Astrocyte (in vitro differentiated cells and primary cell): ENCODE measurements around the gene TSTD2. TPM values are rescaled to one million over a fixed set of nuclear protein-coding genes. Genes with fewer than 3 reads are reported as not detected.

Experiments used
- DNase-seq: peaks from one replicate; pipeline ENCODE4 v3.0.0-alpha.2; 2010; ENCODE audit warnings: low read depth
- FAIRE-seq: peaks from 2 replicates; lab custom pipeline; 2011; peaks lifted over from hg19 to GRCh38; lab: Jason Lieb, UNC
- H2AFZ ChIP-seq: 2 replicates; pipeline ENCODE4 v1.6.0; 2012; ENCODE audit warnings: low read depth, low read length, inconsistent platforms
- H3K27ac ChIP-seq: 2 replicates; pipeline ENCODE4 v1.5.1; 2011; ENCODE audit warnings: low read depth, low read length, inconsistent platforms
- H3K27me3 ChIP-seq: 2 replicates; pipeline ENCODE4 v1.6.0; 2011; ENCODE audit warnings: low read length, inconsistent platforms; ENCODE audit not compliant: insufficient read depth
- H3K36me3 ChIP-seq: 2 replicates; pipeline ENCODE4 v1.5.1; 2011; ENCODE audit warnings: low read length, inconsistent platforms; ENCODE audit not compliant: insufficient read depth
- H3K4me1 ChIP-seq: 2 replicates; pipeline ENCODE4 v1.5.1; 2011; ENCODE audit warnings: low read length, inconsistent platforms; ENCODE audit not compliant: insufficient read depth
- H3K4me2 ChIP-seq: 2 replicates; pipeline ENCODE4 v1.6.0; 2012; ENCODE audit warnings: low read length, inconsistent platforms
- H3K4me3 ChIP-seq: 2 replicates; pipeline ENCODE4 v1.5.1; 2011; ENCODE audit warnings: low read depth, mild to moderate bottlenecking, low read length, inconsistent platforms; ENCODE audit not compliant: insufficient read depth
- H3K79me2 ChIP-seq: 2 replicates; pipeline ENCODE4 v1.6.0; 2012; ENCODE audit warnings: mild to moderate bottlenecking, low read length, inconsistent platforms; ENCODE audit not compliant: insufficient read depth
- H3K9ac ChIP-seq: 2 replicates; pipeline ENCODE4 v1.6.0; 2012; ENCODE audit warnings: mild to moderate bottlenecking, low read length, inconsistent platforms
- H3K9me3 ChIP-seq: 2 replicates; pipeline ENCODE4 v1.5.1; 2012; ENCODE audit warnings: low read depth, mild to moderate bottlenecking, low read length, inconsistent platforms; ENCODE audit not compliant: insufficient read depth
- H4K20me1 ChIP-seq: 2 replicates; pipeline ENCODE4 v1.6.0; 2012; ENCODE audit warnings: low read length, inconsistent platforms; ENCODE audit not compliant: insufficient read depth
- H3K27ac Mint-ChIP-seq: one replicate; pipeline ENCODE4 v1.8.0; 2021; ENCODE audit warnings: mild to moderate bottlenecking, mixed read lengths; ENCODE audit not compliant: unreplicated experiment
- H3K27me3 Mint-ChIP-seq: one replicate; pipeline ENCODE4 v1.8.0; 2021; ENCODE audit warnings: low read depth, mixed read lengths; ENCODE audit not compliant: unreplicated experiment
- H3K36me3 Mint-ChIP-seq: one replicate; pipeline ENCODE4 v1.8.0; 2021; ENCODE audit warnings: low read depth, mixed read lengths; ENCODE audit not compliant: unreplicated experiment
- H3K4me1 Mint-ChIP-seq: one replicate; pipeline ENCODE4 v1.8.0; 2021; ENCODE audit warnings: low read depth, mixed read lengths; ENCODE audit not compliant: unreplicated experiment
- H3K4me3 Mint-ChIP-seq: one replicate; pipeline ENCODE4 v1.8.0; 2021; ENCODE audit warnings: mild to moderate bottlenecking, moderate library complexity, mixed read lengths; ENCODE audit not compliant: unreplicated experiment
- H3K9me3 Mint-ChIP-seq: one replicate; pipeline ENCODE4 v1.8.0; 2021; ENCODE audit warnings: mild to moderate bottlenecking, mixed read lengths; ENCODE audit not compliant: unreplicated experiment
- EZH2 ChIP-seq: IDR thresholded peaks from 2 replicates; pipeline ENCODE4 v1.6.1; 2012; ENCODE audit warnings: mild to moderate bottlenecking, low read length, inconsistent platforms; ENCODE audit not compliant: insufficient read depth
- total RNA-seq: library from RNA; stranded (reverse); gene quantifications from 2 replicates; pipeline ENCODE4 v1.2.1, GENCODE V29; 2021
- TF ChIP-seq, protein P1 (sequence below): IDR thresholded peaks from 2 replicates; pipeline ENCODE4 v1.5.1; 2011; ENCODE audit warnings: low read depth, mild to moderate bottlenecking, inconsistent platforms, low read length, moderate library complexity; ENCODE audit not compliant: insufficient read depth

The TSTD2 gene
- total RNA-seq, 1 donor from 2014 or later: 19.4 TPM

DNA sequence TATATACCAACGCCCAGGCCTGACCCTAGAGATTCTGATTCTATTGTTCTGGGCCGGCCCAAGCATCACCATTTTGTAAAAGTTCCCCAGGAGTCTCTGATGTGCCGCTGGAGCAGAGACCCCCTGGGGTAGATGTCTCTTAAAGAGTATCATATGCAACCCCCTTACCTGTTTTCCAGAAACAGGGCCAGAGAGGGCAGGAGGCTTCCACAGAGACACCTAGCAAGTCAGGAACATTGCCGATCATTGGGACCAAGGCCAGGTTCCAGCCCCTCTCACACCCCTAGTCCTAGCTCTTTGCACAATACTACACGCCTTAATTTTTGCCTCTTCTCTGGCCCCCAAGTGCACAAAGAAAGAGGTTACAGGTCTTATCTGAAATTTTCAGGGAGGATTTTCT, 67.9 kb downstream of the TSTD2 start:
- TF ChIP-seq, protein P1, sequence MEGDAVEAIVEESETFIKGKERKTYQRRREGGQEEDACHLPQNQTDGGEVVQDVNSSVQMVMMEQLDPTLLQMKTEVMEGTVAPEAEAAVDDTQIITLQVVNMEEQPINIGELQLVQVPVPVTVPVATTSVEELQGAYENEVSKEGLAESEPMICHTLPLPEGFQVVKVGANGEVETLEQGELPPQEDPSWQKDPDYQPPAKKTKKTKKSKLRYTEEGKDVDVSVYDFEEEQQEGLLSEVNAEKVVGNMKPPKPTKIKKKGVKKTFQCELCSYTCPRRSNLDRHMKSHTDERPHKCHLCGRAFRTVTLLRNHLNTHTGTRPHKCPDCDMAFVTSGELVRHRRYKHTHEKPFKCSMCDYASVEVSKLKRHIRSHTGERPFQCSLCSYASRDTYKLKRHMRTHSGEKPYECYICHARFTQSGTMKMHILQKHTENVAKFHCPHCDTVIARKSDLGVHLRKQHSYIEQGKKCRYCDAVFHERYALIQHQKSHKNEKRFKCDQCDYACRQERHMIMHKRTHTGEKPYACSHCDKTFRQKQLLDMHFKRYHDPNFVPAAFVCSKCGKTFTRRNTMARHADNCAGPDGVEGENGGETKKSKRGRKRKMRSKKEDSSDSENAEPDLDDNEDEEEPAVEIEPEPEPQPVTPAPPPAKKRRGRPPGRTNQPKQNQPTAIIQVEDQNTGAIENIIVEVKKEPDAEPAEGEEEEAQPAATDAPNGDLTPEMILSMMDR: no peak
- TF ChIP-seq EZH2: no peak

DNA sequence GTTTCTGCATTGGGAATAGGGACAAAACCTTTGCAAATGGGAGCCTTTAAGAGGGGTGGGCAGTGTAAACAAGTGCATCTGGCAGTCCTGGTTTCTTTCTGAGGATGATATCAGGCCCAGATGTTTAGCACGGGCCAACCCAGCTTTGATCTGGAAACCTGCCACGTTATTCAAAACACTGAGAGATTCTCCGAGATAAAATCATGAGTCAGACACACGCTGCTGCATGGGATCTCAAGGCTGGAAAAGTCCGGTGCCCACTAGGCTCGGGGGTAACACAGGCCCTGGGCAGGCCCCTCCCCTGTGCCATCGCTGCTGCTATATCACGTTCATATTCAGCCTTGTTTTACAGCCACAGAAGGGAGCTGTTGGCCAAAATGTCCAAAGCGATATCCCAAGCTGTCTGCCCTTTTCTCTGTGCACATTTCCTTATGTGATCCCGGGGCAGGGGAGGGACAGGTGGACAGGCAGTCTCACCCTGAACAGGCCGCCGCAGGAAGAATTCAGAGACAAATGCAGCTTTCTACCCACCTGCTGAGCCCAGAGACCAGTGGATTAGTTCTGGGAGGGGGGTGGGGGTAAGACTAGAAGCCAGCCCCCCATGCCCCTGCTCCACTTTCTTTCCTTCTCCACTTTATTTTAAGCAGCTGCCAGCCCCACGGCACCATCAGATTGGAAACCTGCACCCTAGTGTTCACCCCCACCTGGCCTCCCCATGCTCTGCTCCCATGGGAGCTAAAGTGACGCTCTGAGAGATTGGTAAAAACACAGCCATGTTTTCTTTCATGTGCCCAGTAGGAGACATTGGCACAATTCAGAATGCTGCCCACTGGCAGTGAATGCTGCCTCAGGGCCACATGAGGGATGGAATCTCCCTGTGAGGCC, 68.6 kb downstream of the TSTD2 start:
- peaks cover 3% of the 10 kb centered on the region for H3K27me3 ChIP-seq
- H3K4me1 Mint-ChIP-seq: peaks cover 2% of the 10 kb centered on the region
- H3K9me3 ChIP-seq: no peaks in the 10 kb centered on the region
- H3K9me3 Mint-ChIP-seq: peaks cover 5% of the 10 kb centered on the region
- H3K4me1 ChIP-seq: peaks cover 3% of the 10 kb centered on the region
- H3K27ac Mint-ChIP-seq: no peak overlapping the region
- H3K36me3 ChIP-seq: no peaks in the 10 kb centered on the region
- FAIRE-seq: no peak
- H3K4me3 ChIP-seq: no peak overlapping the region
- no peak for TF ChIP-seq EZH2
- peak; percentile 52 for DNase-seq
- H3K36me3 Mint-ChIP-seq: peaks cover 3% of the 10 kb centered on the region
- H2AFZ ChIP-seq: no peak overlapping the region
- H3K79me2 ChIP-seq: no peaks in the 10 kb centered on the region
- H3K9ac ChIP-seq: no peak overlapping the region
- H3K27ac ChIP-seq: no peak overlapping the region
- H3K4me2 ChIP-seq: peak overlapping the region; percentile 4
- no peaks in the 10 kb centered on the region for H4K20me1 ChIP-seq
- no peak overlapping the region for H3K4me3 Mint-ChIP-seq
- peaks cover 41% of the 10 kb centered on the region for H3K27me3 Mint-ChIP-seq

More for the DNA sequence above, 67.9 kb downstream of the TSTD2 start:
- Histone ChIP-seq H3K27ac (no peak overlapping the region), H3K4me1 (peaks cover 3% of the 10 kb centered on the region), H3K9me3 (no peaks in the 10 kb centered on the region), H3K27me3 (peaks cover 3% of the 10 kb centered on the region), H3K4me3 (no peak overlapping the region), H3K9ac (no peak overlapping the region), H4K20me1 (no peaks in the 10 kb centered on the region), H3K36me3 (no peaks in the 10 kb centered on the region), H2AFZ (no peak overlapping the region), H3K79me2 (no peaks in the 10 kb centered on the region), H3K4me2 (no peak overlapping the region)
- H3K36me3 Mint-ChIP-seq: peaks cover 3% of the 10 kb centered on the region
- peaks cover 44% of the 10 kb centered on the region for H3K27me3 Mint-ChIP-seq
- H3K9me3 Mint-ChIP-seq: peaks cover 5% of the 10 kb centered on the region
- H3K27ac Mint-ChIP-seq: no peak overlapping the region
- H3K4me1 Mint-ChIP-seq: peaks cover 2% of the 10 kb centered on the region
- no peak overlapping the region for H3K4me3 Mint-ChIP-seq
- no peak for DNase-seq
- no peak for FAIRE-seq

- Histone ChIP-seq H3K4me2 (peak overlapping the region; percentile 4), H3K9ac (no peak overlapping the region), H2AFZ (no peak overlapping the region), H3K27me3 (peaks cover 3% of the 10 kb centered on the region), H3K79me2 (no peaks in the 10 kb centered on the region), H3K9me3 (no peaks in the 10 kb centered on the region), H4K20me1 (no peaks in the 10 kb centered on the region), H3K4me3 (no peak overlapping the region), H3K36me3 (no peaks in the 10 kb centered on the region), H3K27ac (no peak overlapping the region), H3K4me1 (peaks cover 3% of the 10 kb centered on the region)
- H3K4me3 Mint-ChIP-seq: no peak overlapping the region
- no peak for DNase-seq
- peaks cover 3% of the 10 kb centered on the region for H3K9me3 Mint-ChIP-seq
- no peak overlapping the region for H3K27ac Mint-ChIP-seq
- H3K4me1 Mint-ChIP-seq: peaks cover 7% of the 10 kb centered on the region
- TF ChIP-seq, protein P1: no peak
- no peak for TF ChIP-seq EZH2
- no peak for FAIRE-seq
- peaks cover 3% of the 10 kb centered on the region for H3K36me3 Mint-ChIP-seq
- peaks cover 35% of the 10 kb centered on the region for H3K27me3 Mint-ChIP-seq
Measured at GRCh38 chr9:97563458-97564135, 69.6 kb downstream of the TSTD2 start.
